GM13976 (cell line): Measurements from ENCODE around the gene EPN3.

Experiments used
- DNase-seq: peaks from one replicate; pipeline ENCODE4 v3.0.0; 2012; ENCODE audit warnings: low spot score
- in situ Hi-C: fragments of 300-500 bp; cut with MboI; formaldehyde crosslinking; loops from one replicate; pipeline ENCODE4 v1.12.0; 2022; ENCODE audit warnings: low sequenced_read_pairs, mixed read lengths, inconsistent platforms; ENCODE audit not compliant: unreplicated experiment
- TF ChIP-seq, protein P1 (sequence below): IDR thresholded peaks from 2 replicates; pipeline ENCODE4 v1.5.1; 2012; ENCODE audit warnings: borderline replicate concordance, mild to moderate bottlenecking; ENCODE audit not compliant: insufficient read depth; ENCODE audit errors: extremely low read depth, missing control alignments, control extremely low read depth

The EPN3 gene

DNA sequence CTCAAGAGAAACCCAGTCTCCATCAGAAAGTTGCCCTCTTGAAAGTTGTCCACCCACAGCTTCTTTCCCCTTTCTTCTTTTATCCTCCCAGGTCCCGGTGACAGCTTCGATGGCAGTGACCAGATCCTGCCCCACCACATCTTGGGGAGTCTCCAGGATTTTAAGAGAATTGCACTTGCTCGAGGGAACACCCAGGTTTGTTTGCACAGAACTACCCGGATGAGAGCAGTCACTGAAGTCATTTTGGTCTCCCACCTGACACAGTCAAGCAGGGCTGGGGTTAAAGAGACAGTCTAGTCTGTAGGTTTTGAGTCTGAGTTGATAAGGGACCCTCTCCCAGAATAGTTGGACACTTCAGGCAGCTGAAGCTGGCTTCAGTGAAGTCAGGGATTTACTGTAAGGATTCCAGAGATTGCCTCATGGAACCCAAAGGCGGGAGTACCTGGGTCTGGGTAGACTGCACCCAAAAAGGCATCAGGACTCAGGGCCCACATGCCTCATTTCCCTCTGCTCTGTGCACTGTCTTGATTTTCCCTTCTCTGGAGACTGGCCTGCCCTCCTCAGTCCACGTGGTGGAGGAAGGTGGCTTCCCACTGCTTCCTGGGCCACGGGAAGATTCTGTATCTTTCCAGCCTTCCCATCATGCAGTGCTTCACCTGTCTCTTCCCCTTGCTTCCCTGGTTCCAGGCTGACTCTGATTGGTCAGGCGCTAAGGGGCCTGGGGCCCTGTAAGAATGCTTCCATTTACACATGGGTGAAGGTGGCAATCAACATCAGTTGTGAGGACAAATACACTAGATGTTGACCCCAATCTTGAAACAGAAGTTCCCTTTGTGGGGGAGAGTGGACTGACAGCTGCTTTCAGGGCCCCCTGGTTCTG, 14.8 kb upstream of the EPN3 start:
- DNase-seq = no peak
- in situ Hi-C loops = no loop called here

DNA sequence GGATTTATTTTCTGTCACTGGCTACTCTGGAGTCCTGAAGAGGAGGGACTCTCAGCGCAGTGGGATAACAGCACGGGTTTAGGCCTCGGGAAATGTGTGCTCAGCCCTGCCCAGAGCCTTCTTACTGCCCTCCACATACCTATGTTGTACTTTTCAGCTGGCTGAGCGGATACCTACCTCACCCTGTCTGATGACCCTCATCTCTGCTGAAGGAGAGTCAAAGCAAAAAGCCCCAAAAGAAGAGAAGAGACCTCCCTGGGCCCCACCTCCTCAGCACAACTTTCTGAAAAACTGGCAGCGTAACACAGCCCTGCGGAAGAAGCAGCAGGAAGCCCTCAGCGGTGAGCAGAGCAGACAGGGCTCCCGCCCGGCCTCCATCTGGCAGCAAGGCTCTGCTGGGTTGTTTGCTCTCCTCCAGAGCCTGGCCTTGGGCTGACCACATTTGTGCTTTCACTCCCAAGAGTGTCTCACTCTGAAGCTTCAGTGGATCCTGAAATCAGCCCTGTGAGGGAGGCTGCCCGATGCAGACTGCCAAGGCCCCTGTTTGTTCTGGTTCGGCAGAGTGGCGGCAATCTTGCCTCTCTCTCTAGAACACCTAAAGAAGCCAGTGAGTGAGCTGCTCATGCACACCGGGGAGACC, 14.0 kb upstream of the EPN3 start:
- TF ChIP-seq, protein P1, sequence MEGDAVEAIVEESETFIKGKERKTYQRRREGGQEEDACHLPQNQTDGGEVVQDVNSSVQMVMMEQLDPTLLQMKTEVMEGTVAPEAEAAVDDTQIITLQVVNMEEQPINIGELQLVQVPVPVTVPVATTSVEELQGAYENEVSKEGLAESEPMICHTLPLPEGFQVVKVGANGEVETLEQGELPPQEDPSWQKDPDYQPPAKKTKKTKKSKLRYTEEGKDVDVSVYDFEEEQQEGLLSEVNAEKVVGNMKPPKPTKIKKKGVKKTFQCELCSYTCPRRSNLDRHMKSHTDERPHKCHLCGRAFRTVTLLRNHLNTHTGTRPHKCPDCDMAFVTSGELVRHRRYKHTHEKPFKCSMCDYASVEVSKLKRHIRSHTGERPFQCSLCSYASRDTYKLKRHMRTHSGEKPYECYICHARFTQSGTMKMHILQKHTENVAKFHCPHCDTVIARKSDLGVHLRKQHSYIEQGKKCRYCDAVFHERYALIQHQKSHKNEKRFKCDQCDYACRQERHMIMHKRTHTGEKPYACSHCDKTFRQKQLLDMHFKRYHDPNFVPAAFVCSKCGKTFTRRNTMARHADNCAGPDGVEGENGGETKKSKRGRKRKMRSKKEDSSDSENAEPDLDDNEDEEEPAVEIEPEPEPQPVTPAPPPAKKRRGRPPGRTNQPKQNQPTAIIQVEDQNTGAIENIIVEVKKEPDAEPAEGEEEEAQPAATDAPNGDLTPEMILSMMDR = no peak
- no peak for DNase-seq
- in situ Hi-C loops = no loop called here

More for the DNA sequence above, 14.8 kb upstream of the EPN3 start:
- TF ChIP-seq, protein P1 = no peak

DNA sequence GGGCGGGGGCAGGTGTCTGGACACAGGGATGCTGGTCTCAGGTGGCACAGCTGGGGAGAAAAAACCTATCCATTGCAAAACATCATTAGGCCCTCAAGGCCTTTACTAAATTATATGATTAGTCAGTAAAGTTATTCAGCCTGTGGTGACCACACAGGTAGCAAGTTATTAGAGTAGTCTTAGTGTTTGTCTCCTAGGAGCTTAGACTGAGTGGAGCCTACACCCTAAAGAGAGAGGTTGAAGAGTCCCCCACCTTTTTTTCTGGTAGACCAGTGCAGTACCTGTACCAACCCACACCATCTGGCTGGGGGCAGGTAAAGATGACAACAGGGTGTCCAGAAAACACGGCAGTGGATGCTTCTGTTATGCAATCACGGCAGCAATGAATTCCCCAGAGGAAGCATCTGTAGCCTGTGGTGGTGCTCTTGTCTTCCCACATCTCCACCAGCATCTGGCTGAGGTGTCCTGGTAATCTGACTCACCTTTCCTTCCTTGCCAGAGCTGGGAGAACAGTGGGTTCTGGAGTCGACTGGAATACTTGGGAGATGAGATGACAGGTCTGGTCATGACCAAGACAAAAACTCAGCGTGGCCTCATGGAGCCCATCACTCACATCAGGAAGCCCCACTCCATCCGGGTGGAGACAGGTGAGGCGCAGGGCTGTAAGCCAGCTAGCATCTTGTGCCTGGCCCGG, 13.2 kb upstream of the EPN3 start:
- in situ Hi-C loops = no loop called here
- no peak for DNase-seq
- TF ChIP-seq, protein P1 = no peak

DNA sequence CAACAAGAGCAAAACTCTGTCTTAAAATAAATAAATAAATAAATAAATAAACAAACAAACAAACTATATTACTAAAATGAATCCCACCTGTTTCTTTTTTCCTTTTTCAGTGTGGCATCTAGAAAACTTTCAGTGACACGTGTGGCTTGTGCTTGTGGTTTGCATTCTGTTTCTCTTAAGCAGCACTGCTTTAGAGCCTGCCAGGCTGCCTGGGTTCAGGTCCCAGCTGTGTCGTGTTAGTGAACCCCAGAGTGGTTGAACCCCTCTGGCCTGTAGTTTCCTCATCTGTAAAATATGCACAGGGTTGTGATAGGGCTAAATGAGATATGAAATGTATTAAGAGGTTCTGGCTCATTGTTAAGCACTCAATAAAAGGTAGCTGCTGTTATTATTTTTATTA, 12.1 kb upstream of the EPN3 start:
- in situ Hi-C loops = no loop called here
- no peak for DNase-seq
- TF ChIP-seq, protein P1 = no peak

DNA sequence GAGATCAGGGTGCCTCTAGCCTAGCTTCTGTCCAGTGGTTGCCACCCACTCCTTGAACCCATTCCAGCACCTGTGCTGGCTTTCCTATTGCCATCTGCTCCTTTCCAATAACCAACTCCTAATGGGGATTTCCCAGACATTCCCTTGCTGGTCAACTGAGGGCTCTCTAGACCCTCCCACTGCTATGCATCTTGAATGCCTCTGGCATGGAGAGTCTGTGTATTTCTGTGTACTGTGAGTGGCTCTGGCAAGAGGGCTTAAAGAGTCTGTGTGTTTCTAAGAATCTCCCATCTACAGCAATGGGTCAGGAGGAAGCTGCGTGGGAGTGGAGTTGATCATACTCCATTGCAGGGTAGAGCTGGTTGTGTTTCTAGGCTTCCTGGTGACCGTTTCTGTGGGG, 11.0 kb upstream of the EPN3 start:
- TF ChIP-seq, protein P1 = no peak
- no peak for DNase-seq
- in situ Hi-C loops = no loop called here

DNA sequence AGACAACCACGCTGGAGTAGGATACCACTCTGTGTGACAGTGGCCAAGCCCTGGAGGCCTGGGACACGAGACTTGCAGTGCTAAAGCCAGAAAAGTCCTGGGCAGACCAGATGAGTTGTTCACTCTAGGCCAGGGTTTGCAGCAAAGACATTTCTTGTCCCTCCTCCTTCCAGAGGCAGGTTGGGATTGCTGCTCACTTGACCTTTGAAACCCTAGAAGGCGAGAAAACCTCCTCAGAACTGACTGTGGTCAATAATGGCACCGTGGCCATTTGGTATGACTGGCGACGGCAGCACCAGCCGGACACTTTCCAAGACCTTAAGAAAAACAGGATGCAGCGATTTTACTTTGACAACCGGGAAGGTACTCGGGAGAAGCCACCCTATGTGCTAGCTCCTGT, 9.8 kb upstream of the EPN3 start:
- DNase-seq = no peak
- in situ Hi-C loops = no loop called here
- TF ChIP-seq, protein P1 = no peak
